NCI-H345 treated with DMSO at 0.1 percent for 48 hours (cell line): ENCODE data around the gene GRHL1.
A peak's percentile ranks its signal among the peaks of the same experiment; 100 is the strongest.
"Not testable (repeated sequence)": the region's sequence is repeated elsewhere in the genome, so short reads cannot be mapped to it uniquely, and the experiment has no call there.

Experiments used
- DNase-seq: peaks from one replicate; lab custom pipeline; 2025; ENCODE audit not compliant: unreplicated experiment; lab: John Stamatoyannopoulos, UW

The GRHL1 gene, protein sequence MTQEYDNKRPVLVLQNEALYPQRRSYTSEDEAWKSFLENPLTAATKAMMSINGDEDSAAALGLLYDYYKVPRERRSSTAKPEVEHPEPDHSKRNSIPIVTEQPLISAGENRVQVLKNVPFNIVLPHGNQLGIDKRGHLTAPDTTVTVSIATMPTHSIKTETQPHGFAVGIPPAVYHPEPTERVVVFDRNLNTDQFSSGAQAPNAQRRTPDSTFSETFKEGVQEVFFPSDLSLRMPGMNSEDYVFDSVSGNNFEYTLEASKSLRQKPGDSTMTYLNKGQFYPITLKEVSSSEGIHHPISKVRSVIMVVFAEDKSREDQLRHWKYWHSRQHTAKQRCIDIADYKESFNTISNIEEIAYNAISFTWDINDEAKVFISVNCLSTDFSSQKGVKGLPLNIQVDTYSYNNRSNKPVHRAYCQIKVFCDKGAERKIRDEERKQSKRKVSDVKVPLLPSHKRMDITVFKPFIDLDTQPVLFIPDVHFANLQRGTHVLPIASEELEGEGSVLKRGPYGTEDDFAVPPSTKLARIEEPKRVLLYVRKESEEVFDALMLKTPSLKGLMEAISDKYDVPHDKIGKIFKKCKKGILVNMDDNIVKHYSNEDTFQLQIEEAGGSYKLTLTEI

DNA sequence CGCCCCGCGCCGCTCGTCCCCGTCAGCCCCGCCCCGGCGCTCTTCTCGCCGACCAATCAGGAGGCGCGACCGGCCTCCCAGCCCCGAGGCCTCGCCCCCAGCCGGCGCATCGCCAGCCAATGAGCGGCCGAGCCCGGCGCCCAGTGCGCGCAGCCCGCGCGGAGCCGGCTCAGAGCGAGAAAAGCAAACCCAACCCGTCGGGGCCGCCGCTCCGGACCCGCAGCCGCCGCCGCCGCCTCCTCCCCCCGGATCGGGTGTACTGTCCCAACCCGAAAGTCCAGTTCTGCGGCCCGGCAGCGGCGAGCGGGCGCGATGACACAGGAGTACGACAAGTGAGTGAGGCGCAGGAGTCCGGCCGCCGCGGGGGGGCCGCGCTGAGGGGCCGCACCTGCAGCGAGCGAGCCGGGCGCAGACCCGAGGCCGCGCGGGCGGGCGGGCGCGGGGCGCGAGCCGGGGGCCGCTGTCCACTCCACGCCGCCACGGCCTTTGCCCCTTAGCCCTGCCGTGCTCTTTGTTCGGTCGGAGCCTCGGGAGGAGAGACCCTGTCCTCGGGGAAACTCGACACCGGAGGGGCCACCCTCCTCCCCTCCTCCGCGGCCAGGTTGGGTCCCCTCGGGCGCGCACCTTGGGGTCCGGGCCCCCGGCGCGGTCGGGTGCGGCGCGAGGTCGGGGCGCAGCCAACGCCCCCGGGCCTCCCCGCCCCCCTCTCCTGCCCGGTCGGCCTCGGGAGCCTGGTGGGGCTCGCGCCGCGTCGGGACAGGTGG, at the start of gene GRHL1:
GRHL1 (plus strand) TSS at position 172 of the 764 bp plus-strand sequence; CDS start at position 313, 141 bp downstream.
- peak; percentile 87 for DNase-seq

DNA sequence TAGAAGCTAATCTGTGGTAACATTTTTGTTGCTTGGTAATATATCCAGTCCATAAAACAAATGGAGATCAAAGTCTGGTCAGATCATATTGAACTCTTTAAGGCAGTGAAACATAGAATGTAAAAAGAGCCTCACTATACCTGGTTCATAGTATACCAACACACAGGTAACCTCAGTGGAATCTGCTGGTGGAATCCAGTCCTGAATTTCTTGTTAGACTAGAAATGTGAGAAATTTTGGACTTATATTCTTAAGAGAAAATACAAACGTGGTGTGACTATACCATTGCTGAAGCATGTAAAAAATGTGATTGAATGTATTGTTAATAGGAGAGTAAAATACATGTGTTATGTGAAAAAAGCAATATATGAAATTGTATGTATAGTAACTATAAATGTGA, 46.1 kb upstream of the GRHL1 start:
- DNase-seq: no peak

DNA sequence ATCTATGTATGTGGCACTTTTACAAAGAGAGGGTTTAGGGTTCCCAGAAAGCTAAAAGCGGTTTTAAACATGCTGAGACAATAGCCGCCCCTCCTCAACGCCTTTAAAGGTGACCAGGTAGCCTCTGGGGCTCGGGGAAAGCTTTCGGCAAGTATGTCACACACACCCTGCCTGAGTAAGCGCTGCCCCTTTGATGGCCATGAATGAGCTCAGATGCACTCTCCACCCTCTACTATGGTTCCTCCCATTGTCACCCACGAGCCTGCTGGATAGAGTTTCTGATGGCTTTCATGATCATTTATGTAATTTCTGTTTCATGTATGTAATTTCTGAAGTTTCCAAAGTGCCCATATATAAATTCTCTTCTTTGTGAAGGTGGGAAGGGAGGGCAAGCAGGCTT, 44.1 kb upstream of the GRHL1 start:
- no peak for DNase-seq

DNA sequence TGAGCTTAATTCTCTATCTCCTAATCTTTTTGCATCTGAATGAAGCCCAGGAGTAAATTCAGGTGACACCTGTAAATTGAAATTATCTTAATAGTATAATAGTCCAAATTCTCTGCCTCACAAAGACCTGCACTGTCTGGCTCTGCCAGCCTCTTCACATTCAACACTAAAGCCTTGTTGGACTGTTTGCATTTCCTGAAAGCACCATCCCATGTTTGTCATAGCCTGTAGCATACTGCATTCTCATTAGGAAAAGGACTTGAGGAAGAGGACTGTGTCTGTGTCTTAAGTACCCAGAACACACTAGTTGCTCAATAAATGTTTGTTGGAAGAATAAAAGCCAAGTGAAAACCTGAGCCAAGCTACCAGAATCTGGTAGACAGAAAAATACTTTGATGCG, 42.9 kb upstream of the GRHL1 start:
- no peak for DNase-seq

DNA sequence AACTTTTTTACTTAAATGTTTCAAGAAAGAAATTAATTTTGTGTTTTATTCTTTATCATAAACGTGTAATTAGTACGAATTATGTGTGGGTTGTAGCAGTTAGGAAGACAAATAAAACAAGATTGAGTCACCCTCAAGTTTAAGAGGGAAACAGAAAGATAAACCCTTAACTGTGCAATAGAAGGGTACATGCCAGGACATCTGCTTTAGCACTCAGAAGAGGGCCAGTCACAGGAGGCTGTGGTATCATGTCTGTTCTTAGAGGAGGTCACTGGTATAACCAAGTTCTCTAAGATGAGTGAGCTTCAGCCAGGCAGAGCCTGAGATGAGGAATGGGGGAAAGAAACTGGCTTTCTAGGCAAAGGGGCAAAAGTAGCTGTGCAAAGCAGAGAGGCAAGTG, 42.4 kb upstream of the GRHL1 start:
- DNase-seq: no peak

DNA sequence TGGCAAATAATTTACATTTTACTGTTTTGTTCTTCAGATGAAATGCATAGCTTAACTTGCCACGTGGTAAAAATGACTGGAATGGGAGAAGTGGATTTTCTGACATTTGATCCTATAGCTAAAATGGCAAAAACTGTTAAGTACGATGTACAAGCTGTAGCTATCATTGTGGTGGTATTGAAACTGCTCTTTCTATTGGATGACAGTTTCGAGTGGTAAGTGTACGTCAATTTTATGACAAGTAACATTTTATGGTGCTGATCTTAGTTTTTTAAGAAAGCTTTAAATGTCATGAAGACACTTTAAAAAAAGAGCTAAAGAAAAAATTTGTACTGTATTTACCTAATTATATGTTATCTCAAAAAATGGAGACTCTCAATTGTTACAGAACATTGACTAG, 40.8 kb upstream of the GRHL1 start:
- no peak for DNase-seq

DNA sequence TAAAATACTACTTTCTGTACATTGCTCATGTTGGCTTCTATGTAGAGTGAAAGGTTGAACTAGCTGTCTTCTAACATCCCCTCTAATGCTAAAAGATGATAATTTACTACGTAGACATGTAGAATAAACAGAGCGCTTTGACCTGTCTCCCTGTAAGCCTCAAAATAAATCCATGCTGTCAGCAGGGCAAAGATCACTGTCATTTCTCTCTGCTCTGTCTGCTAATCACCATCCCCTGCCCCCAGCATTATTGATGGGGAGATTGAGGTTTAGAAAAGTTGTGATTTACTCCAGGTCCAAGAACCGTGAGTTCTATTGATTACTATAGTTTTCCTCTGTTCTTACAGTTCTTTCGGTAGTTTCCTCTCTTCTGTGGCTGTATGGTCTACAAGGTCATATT, 39.0 kb upstream of the GRHL1 start:
- no peak for DNase-seq

DNA sequence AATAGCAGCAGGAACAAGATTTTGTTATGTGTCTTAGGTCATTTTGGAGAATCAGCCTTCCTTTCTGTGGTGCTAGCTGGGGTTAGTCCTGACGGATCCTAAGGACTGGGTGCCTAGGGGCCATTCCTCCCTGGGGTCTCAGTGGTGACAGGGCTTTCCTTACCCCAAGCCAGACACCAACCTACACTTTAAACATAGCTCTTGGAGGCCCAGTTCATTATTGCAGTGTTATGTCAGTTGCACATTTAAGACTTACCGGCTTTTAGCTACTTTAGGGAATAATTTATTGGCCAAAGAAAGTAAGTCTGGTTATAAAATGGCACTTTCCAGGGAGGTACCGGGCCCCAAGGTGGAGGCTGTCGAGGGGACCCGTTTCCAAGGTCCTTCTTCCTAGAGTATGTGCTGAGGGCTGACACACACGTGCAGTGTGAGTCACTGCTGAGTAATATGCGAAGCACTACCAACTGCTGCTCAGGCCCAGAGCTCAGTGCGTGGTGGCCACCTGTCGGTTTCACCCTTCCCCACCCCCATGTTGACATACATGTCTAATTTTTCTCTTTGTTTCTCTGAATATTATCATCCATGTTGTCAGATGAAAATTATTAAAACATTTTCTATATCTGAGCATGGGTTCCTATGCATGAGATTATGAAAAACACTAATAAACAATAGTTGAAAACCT, 37.0 kb upstream of the GRHL1 start:
- no peak for DNase-seq

DNA sequence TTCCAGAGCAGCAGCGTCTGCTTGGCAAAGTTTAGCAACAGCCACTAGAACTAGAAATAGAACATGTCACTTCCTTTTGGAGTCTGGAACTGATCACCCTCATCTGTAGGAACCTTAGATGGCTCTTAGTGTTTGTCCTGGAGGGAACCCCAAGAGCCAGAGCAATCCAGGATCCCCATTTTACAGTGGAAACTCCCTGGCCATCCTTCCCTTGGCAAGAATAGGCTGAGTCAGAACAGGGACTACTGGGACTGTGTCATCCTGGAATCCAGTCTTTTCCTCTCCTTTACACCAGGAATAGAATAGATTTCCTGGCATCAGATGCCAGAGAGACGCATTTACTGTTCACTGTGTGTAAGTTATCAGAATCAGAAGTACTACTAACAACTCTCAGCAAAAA, 33.2 kb upstream of the GRHL1 start:
- no peak for DNase-seq

DNA sequence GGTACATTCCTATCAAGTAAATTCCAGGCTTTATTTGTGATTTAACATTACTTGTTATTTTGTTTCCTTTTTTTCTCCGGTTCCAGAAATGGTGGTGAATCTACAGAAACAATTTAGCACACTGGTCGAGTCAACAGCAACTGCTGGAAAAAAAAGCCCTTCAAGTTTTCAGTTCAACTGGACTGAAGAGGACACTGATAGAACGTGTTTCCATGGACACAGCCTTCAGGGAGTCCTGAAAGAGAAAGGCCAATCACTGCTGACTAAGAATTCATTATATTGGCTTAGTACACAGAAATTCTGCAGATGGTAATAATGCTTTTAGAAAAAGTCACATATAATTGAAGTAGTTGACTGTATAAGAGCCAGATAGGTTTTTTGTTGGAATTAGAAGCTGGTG, 32.0 kb upstream of the GRHL1 start:
- DNase-seq: no peak

DNA sequence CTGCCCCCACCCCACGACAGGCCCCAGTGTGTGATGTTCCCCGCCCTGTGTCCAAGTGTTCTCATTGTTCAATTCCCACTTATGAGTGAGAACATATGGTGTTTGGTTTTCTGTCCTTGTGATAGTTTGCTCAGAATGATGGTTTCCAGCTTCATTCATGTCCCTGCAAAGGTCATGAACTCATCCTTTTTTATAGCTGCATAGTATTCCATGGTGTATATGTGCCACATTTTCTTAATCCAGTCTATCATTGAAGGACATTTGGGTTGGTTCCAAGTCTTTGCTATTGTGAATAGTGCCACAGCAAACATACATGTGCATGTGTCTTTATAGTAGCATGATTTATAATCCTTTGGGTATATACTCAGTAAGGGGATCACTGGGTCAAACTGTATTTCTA, 24.5 kb upstream of the GRHL1 start:
- DNase-seq: not testable (repeated sequence)

DNA sequence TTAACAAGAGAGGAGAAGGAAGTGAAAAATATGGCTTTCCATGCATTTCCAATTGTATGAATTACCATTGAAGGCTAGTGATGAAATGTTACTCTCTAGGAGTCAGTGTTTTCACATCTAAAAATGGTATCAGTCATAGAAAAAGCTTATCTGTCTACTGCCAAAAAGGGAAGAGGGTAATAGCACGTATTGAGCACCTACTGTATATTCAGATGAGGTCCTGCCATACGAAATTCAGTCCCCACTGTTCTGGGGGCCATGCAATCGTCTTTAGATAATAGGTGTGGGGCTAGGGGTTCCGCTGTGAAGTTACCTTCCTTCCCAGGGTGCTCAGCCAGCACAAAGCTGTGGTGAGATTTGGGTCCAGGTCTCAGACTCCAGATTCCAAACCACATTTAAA, 14.2 kb upstream of the GRHL1 start:
- DNase-seq: no peak

DNA sequence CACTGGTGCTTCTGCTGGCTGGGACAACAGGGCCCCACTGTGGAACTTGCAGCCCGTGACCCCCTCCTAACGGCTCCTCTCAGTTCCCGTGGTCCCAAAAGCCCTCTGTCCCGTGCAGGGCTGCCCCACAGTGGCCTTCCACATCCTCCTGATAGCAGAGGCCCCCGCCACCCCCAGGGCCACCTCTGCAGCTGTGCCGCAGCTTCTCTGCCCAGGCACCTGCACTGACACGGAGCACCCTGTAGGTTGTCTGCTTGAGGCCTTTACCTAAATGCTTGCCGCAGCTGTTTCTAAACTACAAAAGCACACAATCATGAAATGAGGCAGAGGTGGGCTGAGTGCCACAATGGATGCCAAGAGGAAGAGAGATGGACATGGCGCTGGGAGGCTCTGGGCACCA, 13.5 kb upstream of the GRHL1 start:
- no peak for DNase-seq

DNA sequence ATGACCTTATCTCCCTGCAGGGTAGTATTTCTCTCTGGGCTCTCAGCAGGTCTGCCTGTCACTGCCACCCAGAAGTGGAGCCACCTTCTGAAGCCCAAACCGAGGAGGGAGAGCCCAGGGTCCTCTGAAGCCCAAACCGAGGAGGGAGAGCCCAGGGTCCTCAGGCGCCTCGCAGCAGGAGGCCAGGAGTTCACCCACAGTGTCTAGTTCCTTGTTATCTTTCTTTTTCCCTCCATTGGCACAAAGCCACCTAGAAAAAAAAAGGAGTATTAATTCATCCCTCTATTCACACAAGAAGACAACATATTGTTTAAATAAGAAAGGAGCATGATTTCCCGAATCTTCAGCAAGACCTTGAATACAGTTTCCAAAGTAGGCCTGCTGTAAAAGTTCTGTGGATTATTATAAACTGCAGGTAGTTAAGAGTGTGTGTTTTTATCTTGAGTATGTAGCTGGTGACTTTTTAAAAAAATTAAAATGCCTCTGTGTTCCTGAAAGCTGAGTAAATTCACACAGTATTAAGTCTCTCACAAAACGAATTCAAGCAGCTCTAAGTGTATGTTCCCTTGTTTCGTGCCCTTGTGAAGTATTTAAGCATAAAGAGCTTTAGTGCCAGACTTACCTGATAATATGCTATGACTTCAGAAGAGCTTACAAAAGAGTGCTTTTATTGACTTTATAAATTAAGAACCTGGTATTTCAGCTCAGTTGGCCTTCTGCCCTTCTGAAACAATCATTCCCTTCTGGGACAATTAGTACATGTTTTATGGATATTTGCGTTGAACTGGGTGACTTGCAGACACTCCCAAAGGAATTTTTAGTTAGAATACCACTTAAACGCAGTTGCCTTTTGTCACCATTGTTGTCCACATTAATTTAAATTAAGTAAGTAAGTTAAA, 11.7 kb upstream of the GRHL1 start:
- DNase-seq: no peak

DNA sequence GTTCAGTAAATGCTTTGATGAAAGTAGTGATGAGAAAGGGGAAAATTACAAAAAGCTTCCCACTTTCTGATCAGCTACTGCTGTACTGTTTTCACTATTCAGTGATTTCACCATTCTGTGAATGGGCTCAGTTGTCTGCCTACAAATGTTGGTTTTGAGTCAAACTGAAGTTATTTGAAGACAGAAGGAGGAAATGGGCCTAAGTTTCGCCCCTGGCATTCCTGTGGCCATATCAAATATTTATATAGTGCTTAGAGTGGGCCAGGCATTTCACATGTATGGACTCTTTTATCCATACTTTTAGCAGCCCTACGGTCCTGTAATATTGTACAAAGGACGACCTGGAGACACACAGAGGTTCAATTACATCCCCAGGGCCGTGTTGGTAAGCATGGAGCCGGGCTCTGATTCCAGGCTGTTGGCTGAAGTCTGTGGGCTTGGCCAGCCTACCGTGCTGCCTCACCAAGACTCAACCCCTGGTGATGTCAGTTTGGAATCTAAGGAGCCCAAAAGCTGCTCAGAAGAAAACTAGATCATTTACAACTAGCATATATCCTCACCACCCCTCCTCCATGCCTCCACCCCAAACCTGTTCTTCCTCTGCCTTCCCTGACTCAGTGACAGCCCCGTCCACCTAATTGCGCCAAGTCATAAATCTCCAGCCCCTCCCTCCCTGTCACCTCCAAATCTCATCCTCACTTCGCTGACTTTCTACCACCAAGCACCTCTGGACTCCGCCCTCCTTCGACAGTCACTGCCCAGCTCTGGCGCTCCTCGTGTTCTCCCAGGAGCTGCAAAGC, 10.1 kb upstream of the GRHL1 start:
- DNase-seq: no peak

DNA sequence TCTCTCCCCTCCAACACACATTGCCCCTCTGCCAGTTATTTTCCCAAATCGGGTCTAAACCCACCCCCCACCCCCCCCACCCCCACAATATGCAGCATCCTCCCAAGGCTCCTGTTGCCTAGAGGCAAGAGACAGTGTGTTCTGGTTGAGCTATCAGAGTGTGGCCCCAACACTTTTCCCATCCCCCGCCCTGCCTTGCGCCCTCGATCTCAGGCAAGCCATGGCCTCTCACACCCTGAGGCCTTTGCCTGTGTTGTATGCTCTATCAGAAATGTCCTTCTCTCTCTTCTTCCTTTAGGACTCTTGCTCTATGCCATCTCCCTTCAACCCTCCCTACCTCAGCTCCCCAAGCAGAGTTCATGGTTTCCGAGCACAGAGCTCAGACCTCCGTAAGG, 9.5 kb upstream of the GRHL1 start:
- DNase-seq: no peak

DNA sequence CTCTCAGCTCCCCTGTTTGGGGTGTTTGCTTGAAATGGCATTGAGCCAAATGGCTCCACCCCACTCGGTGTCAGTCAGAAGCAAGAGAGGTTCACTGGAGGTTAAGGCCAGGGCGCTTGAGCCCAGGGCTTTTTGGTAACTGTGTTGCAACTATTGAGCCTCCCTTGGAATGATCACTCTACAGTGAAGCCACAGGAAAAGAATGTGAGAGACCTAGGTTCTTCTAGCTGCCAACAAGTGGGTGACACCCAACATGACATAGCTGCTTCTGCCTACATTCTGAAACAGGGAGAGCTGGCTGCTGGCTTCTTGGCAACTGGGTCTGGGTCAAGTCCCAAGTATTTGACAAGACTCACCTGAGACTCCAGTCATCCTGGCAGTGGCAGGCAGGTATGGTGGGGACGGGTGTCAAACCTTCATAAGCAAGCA, 7.1 kb upstream of the GRHL1 start:
- no peak for DNase-seq

DNA sequence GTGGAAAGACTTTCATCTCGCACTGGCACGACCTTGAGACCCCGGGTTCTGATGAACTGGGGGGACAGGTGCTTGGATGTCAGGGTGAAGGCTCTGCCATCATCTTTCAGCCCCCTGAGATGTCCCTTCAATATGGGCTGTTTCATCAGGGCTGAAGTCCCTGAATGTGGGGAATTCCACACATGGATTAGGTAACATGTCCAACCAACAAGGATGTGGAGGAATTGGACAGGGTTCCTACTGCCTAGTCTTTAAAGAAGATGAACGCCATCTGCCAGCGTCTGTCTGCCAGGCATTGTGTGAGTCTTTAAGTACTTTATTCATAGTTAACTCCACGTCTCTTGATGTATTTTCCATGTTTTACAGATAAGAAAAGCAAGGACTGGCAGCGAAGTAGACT, 5.9 kb upstream of the GRHL1 start:
- no peak for DNase-seq

DNA sequence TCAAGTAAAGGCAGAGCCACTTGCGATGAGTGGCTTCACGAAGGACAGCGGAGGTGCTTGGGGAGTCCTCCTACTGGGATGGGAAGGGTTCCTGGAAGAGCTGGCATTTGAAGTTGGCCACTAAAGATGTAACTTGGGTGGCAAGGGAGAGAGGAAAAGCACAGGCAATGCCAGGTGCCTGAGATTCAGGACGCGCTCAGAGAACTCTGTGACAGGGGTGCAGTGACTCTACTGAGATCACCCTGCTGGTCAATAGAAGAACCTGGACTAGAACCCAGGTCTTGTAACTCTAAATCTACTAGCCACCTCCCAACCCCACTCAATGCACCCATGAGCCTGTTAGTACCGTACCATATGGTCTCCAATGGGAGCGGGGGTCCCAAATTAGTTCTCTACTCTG, 5.4 kb upstream of the GRHL1 start:
- no peak for DNase-seq

DNA sequence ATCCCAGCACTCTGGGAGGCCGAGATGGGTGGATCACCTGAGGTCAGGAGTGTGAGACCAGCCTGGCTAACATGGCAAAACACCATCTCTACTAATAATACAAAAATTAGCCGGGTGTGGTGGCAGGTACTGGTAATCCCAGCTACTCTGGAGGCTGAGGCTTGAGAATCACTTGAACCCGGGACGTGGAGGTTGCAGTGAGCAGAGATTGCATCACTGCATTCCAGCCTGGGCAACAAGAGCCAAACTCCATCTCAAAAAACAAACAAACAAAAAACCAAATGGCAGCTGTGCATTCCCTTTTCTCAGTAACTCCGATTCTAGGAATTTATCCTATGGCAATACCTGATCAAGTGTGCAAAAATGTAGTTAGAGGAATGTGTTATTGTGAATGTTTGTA, 4.7 kb upstream of the GRHL1 start:
- no peak for DNase-seq
